UCSD-AML1 (cell line): ENCODE measurements around the gene MYL7.

Source experiments
- DNase-seq: peaks from one replicate; lab custom pipeline; 2025; ENCODE audit not compliant: unreplicated experiment; lab: John Stamatoyannopoulos, UW

MYL7 gene

GRCh38 chr7:44101966-44102845, 38.9 kb downstream of the MYL7 start:
- DNase-seq, result no peak

GRCh38 chr7:44101303-44101965, 39.7 kb downstream of the MYL7 start:
- DNase-seq, result no peak

- DNase-seq, result no peak
These were observed 40.5 kb downstream of the MYL7 start for GRCh38 chr7:44100458-44101302.

- DNase-seq, result no peak
These were observed 41.5 kb downstream of the MYL7 start for GRCh38 chr7:44099669-44100068.

- no peak for DNase-seq
These were observed 42.8 kb downstream of the MYL7 start for GRCh38 chr7:44098092-44099068.

GRCh38 chr7:44097064-44097932, 43.8 kb downstream of the MYL7 start:
- DNase-seq, result peak; percentile 12

- DNase-seq, result no peak
These were observed 44.7 kb downstream of the MYL7 start for GRCh38 chr7:44096326-44096881.

GRCh38 chr7:44095781-44096180, 45.4 kb downstream of the MYL7 start:
- DNase-seq, result no peak

- DNase-seq, result no peak
These were observed 46.1 kb downstream of the MYL7 start for GRCh38 chr7:44094883-44095592.

- no peak for DNase-seq
These were observed 46.8 kb downstream of the MYL7 start for GRCh38 chr7:44094365-44094764.

GRCh38 chr7:44093102-44093641, 48.0 kb downstream of the MYL7 start:
- DNase-seq, result no peak
